ENCODE data around the gene KRTAP3-1.
"Not testable (repeated sequence)": the region's sequence is repeated elsewhere in the genome, so short reads cannot be mapped to it uniquely, and the experiment has no call there.

Gene KRTAP3-1

GRCh38 chr17:41002814-41003213, 6.1 kb downstream of the KRTAP3-1 start:
- H3K27me3 ChIP-seq (ENCODE audit: control insufficient read depth, insufficient read depth, low read length, poor library complexity, severe bottlenecking) = no peaks in the 10 kb centered on the region
- H3K36me3 ChIP-seq (ENCODE audit: control insufficient read depth, insufficient read depth, low read length) = no peaks in the 10 kb centered on the region
- no peak overlapping the region for H3K27ac ChIP-seq (ENCODE audit: insufficient read depth, low read depth, low read length, poor library complexity, severe bottlenecking)
- 81 to 89% methylated on average over 4 to 5 of the region's 5 CpGs for WGBS, 2 experiments
- no peaks in the 10 kb centered on the region for H3K9me3 ChIP-seq (ENCODE audit: control insufficient read depth, low read length)
- H3K4me1 ChIP-seq (ENCODE audit: control insufficient read depth, insufficient read depth, low read length) = no peaks in the 10 kb centered on the region
- no peak overlapping the region for H3K4me3 ChIP-seq (ENCODE audit: insufficient read depth, low read depth, low read length)

GRCh38 chr17:41001795-41002194, 7.1 kb downstream of the KRTAP3-1 start:
- Histone ChIP-seq H3K4me1 (ENCODE audit: control insufficient read depth, insufficient read depth, low read length) (no peaks in the 10 kb centered on the region), H3K4me3 (ENCODE audit: insufficient read depth, low read depth, low read length) (no peak overlapping the region), H3K27ac (ENCODE audit: insufficient read depth, low read depth, low read length, poor library complexity, severe bottlenecking) (no peak overlapping the region), H3K27me3 (ENCODE audit: control insufficient read depth, insufficient read depth, low read length, poor library complexity, severe bottlenecking) (no peaks in the 10 kb centered on the region), H3K36me3 (ENCODE audit: control insufficient read depth, insufficient read depth, low read length) (no peaks in the 10 kb centered on the region), H3K9me3 (ENCODE audit: control insufficient read depth, low read length) (no peaks in the 10 kb centered on the region)
- 90 to 99% methylated on average over 4 of the region's 4 CpGs for WGBS, 2 experiments

GRCh38 chr17:40999563-40999962, 9.4 kb downstream of the KRTAP3-1 start, which contains the start of gene KRTAP3-2:
KRTAP3-2 (minus strand) TSS chr17:40999906; CDS start chr17:40999853, 53 bp downstream.
- H3K27me3 ChIP-seq (ENCODE audit: control insufficient read depth, insufficient read depth, low read length, poor library complexity, severe bottlenecking); H3K4me1 ChIP-seq (ENCODE audit: control insufficient read depth, insufficient read depth, low read length); H3K9me3 ChIP-seq (ENCODE audit: control insufficient read depth, low read length); H3K4me3 ChIP-seq (ENCODE audit: insufficient read depth, low read depth, low read length); H3K27ac ChIP-seq (ENCODE audit: insufficient read depth, low read depth, low read length, poor library complexity, severe bottlenecking); H3K36me3 ChIP-seq (ENCODE audit: control insufficient read depth, insufficient read depth, low read length): not testable (repeated sequence)
- 94 to 97% methylated on average over 5 to 6 of the region's 6 CpGs for WGBS, 2 experiments

- Histone ChIP-seq H3K27ac (ENCODE audit: insufficient read depth, low read depth, low read length, poor library complexity, severe bottlenecking) (no peak overlapping the region), H3K9me3 (ENCODE audit: control insufficient read depth, low read length) (no peaks in the 10 kb centered on the region), H3K4me3 (ENCODE audit: insufficient read depth, low read depth, low read length) (no peak overlapping the region), H3K36me3 (ENCODE audit: control insufficient read depth, insufficient read depth, low read length) (no peaks in the 10 kb centered on the region), H3K4me1 (ENCODE audit: control insufficient read depth, insufficient read depth, low read length) (no peaks in the 10 kb centered on the region), H3K27me3 (ENCODE audit: control insufficient read depth, insufficient read depth, low read length, poor library complexity, severe bottlenecking) (no peaks in the 10 kb centered on the region)
- 82 to 83% methylated on average over 2 of the region's 2 CpGs for WGBS, 2 experiments
These were observed 11.6 kb downstream of the KRTAP3-1 start for GRCh38 chr17:40997361-40997760.

- Histone ChIP-seq H3K36me3 (ENCODE audit: control insufficient read depth, insufficient read depth, low read length) (no peaks in the 10 kb centered on the region), H3K4me3 (ENCODE audit: insufficient read depth, low read depth, low read length) (no peak overlapping the region), H3K27ac (ENCODE audit: insufficient read depth, low read depth, low read length, poor library complexity, severe bottlenecking) (no peak overlapping the region), H3K27me3 (ENCODE audit: control insufficient read depth, insufficient read depth, low read length, poor library complexity, severe bottlenecking) (no peaks in the 10 kb centered on the region), H3K9me3 (ENCODE audit: control insufficient read depth, low read length) (no peaks in the 10 kb centered on the region), H3K4me1 (ENCODE audit: control insufficient read depth, insufficient read depth, low read length) (no peaks in the 10 kb centered on the region)
- WGBS, 2 experiments = 94 to 98% methylated on average over 3 of the region's 4 CpGs
These were observed 12.1 kb downstream of the KRTAP3-1 start for GRCh38 chr17:40996829-40997228.

- WGBS, 2 experiments = 100% methylated on average over 1 of the region's 1 CpG; no CpG with 5 or more reads in 1 of the 2 experiments
- Histone ChIP-seq H3K4me1 (ENCODE audit: control insufficient read depth, insufficient read depth, low read length) (no peaks in the 10 kb centered on the region), H3K4me3 (ENCODE audit: insufficient read depth, low read depth, low read length) (no peak overlapping the region), H3K9me3 (ENCODE audit: control insufficient read depth, low read length) (no peaks in the 10 kb centered on the region), H3K27ac (ENCODE audit: insufficient read depth, low read depth, low read length, poor library complexity, severe bottlenecking) (no peak overlapping the region), H3K36me3 (ENCODE audit: control insufficient read depth, insufficient read depth, low read length) (no peaks in the 10 kb centered on the region), H3K27me3 (ENCODE audit: control insufficient read depth, insufficient read depth, low read length, poor library complexity, severe bottlenecking) (no peaks in the 10 kb centered on the region)
These were observed 13.8 kb downstream of the KRTAP3-1 start for GRCh38 chr17:40995116-40995515.

- H3K4me3 ChIP-seq (ENCODE audit: insufficient read depth, low read depth, low read length) = no peak within 1 kb of the TSS
- 78 to 81% methylated on average over 4 of the region's 4 CpGs for WGBS, 2 experiments
- H3K36me3 ChIP-seq (ENCODE audit: control insufficient read depth, insufficient read depth, low read length) = no peaks in the 10 kb centered on the region
These were observed 15.1 kb downstream of the KRTAP3-1 start, which contains the start of gene KRTAP3-3 for GRCh38 chr17:40993839-40994238. KRTAP3-3 (minus strand) TSS chr17:40994164; CDS start chr17:40994097, 67 bp downstream.

GRCh38 chr17:40993084-40993483, 15.8 kb downstream of the KRTAP3-1 start:
- H3K4me1 ChIP-seq (ENCODE audit: control insufficient read depth, insufficient read depth, low read length) = no peaks in the 10 kb centered on the region
- H3K36me3 ChIP-seq (ENCODE audit: control insufficient read depth, insufficient read depth, low read length) = no peaks in the 10 kb centered on the region
- 88 to 92% methylated on average over 2 of the region's 2 CpGs for WGBS, 2 experiments
- no peak overlapping the region for H3K4me3 ChIP-seq (ENCODE audit: insufficient read depth, low read depth, low read length)
- no peaks in the 10 kb centered on the region for H3K27me3 ChIP-seq (ENCODE audit: control insufficient read depth, insufficient read depth, low read length, poor library complexity, severe bottlenecking)
- H3K27ac ChIP-seq (ENCODE audit: insufficient read depth, low read depth, low read length, poor library complexity, severe bottlenecking) = no peak overlapping the region
- H3K9me3 ChIP-seq (ENCODE audit: control insufficient read depth, low read length) = no peaks in the 10 kb centered on the region

More at GRCh38 chr17:40993839-40994238, 15.1 kb downstream of the KRTAP3-1 start, which contains the start of gene KRTAP3-3:
- Histone ChIP-seq H3K4me1 (ENCODE audit: control insufficient read depth, insufficient read depth, low read length) (no peaks in the 10 kb centered on the region), H3K9me3 (ENCODE audit: control insufficient read depth, low read length) (no peaks in the 10 kb centered on the region), H3K27ac (ENCODE audit: insufficient read depth, low read depth, low read length, poor library complexity, severe bottlenecking) (no peak within 1 kb of the TSS), H3K27me3 (ENCODE audit: control insufficient read depth, insufficient read depth, low read length, poor library complexity, severe bottlenecking) (no peaks in the 10 kb centered on the region)

- Histone ChIP-seq H3K27ac (ENCODE audit: insufficient read depth, low read depth, low read length, poor library complexity, severe bottlenecking) (no peak overlapping the region), H3K4me3 (ENCODE audit: insufficient read depth, low read depth, low read length) (no peak overlapping the region), H3K9me3 (ENCODE audit: control insufficient read depth, low read length) (no peaks in the 10 kb centered on the region), H3K27me3 (ENCODE audit: control insufficient read depth, insufficient read depth, low read length, poor library complexity, severe bottlenecking) (no peaks in the 10 kb centered on the region), H3K36me3 (ENCODE audit: control insufficient read depth, insufficient read depth, low read length) (no peaks in the 10 kb centered on the region), H3K4me1 (ENCODE audit: control insufficient read depth, insufficient read depth, low read length) (no peaks in the 10 kb centered on the region)
- 95 to 99% methylated on average over 1 to 2 of the region's 3 CpGs for WGBS, 2 experiments
These were observed 16.3 kb downstream of the KRTAP3-1 start for GRCh38 chr17:40992666-40993065.

- Histone ChIP-seq H3K4me1 (ENCODE audit: control insufficient read depth, insufficient read depth, low read length) (no peaks in the 10 kb centered on the region), H3K4me3 (ENCODE audit: insufficient read depth, low read depth, low read length) (no peak overlapping the region), H3K27me3 (ENCODE audit: control insufficient read depth, insufficient read depth, low read length, poor library complexity, severe bottlenecking) (no peaks in the 10 kb centered on the region), H3K27ac (ENCODE audit: insufficient read depth, low read depth, low read length, poor library complexity, severe bottlenecking) (no peak overlapping the region), H3K36me3 (ENCODE audit: control insufficient read depth, insufficient read depth, low read length) (no peaks in the 10 kb centered on the region), H3K9me3 (ENCODE audit: control insufficient read depth, low read length) (no peaks in the 10 kb centered on the region)
- WGBS, 2 experiments = 86 to 90% methylated on average over 8 of the region's 8 CpGs
These were observed 22.0 kb downstream of the KRTAP3-1 start for GRCh38 chr17:40986920-40987319.

GRCh38 chr17:40984226-40984625, 24.7 kb downstream of the KRTAP3-1 start, which contains the start of gene KRT40:
KRT40 (minus strand) TSS chr17:40984326; CDS start chr17:40984273, 53 bp downstream.
- Histone ChIP-seq H3K36me3 (ENCODE audit: control insufficient read depth, insufficient read depth, low read length) (no peaks in the 10 kb centered on the region), H3K4me1 (ENCODE audit: control insufficient read depth, insufficient read depth, low read length) (peaks cover 6% of the 10 kb centered on the region), H3K4me3 (ENCODE audit: insufficient read depth, low read depth, low read length) (no peak within 1 kb of the TSS), H3K27me3 (ENCODE audit: control insufficient read depth, insufficient read depth, low read length, poor library complexity, severe bottlenecking) (no peaks in the 10 kb centered on the region), H3K27ac (ENCODE audit: insufficient read depth, low read depth, low read length, poor library complexity, severe bottlenecking) (no peak within 1 kb of the TSS), H3K9me3 (ENCODE audit: control insufficient read depth, low read length) (no peaks in the 10 kb centered on the region)
- WGBS, 2 experiments = 92 to 100% methylated on average over 2 of the region's 3 CpGs
